Mucosa of descending colon (tissue), 3 donors: ENCODE data around the gene PDE11A. TPM values are rescaled to one million over a fixed set of nuclear protein-coding genes. Genes with fewer than 3 reads are reported as not detected.

Experiments used
- ATAC-seq: fragments of 200-7000 bp; cut with Tn5 transposase; one replicate; pipeline ENCODE4 v1.9.1; 2020; ENCODE audit warnings: mild to moderate bottlenecking, moderate library complexity
- DNase-seq, 3 donors: peaks; one replicate each; pipeline ENCODE4 v3.0.0-alpha.2; 2020
- H3K36me3 ChIP-seq: fragments of 200-600 bp; one replicate; pipeline ENCODE4 v1.8.0; 2021; ENCODE audit warnings: low read depth, mild to moderate bottlenecking
- H3K4me1 ChIP-seq: fragments of 200-600 bp; one replicate; pipeline ENCODE4 v1.8.0; 2021; ENCODE audit warnings: low read depth, mild to moderate bottlenecking
- H3K4me3 ChIP-seq: fragments of 200-600 bp; one replicate; pipeline ENCODE4 v1.8.0; 2021; ENCODE audit warnings: mild to moderate bottlenecking
- H3K9me3 ChIP-seq: fragments of 200-600 bp; one replicate; pipeline ENCODE4 v1.8.0; 2021; ENCODE audit warnings: mild to moderate bottlenecking
- CTCF ChIP-seq: fragments of 200-600 bp; IDR thresholded peaks from one replicate; pipeline ENCODE4 v1.8.0; 2022; ENCODE audit warnings: antibody characterized with exemption, mild to moderate bottlenecking
- intact Hi-C, 2 donors: fragments of 100-400 bp; cut with DNase I in 1 of 2; cut with micrococcal nuclease in 1 of 2; formaldehyde crosslinking; loops; one replicate each; pipeline versions ENCODE4 v1.11.0 to v1.11.1; 2022; cut with DNase I, micrococcal nuclease
- total RNA-seq, 3 donors: library from RNA; stranded (reverse); fragmentation: NEBNext Ultra II Directional in 2 of 3; extraction: Animal tissue kit (Norgen Biotek cat#: 25700) in 2 of 3; gene quantifications; one replicate each; pipeline versions ENCODE4 v1.2.1 to v1.2.4, GENCODE V29; 2021 to 2023
- donor health status: DM: no; HTN: no; CAD: no; lungs with moderate emphysema.
- donor health status: DM: no; HTN: no; CAD: no.
- donor health status: DM: no; HTN: yes; CAD: no.

The PDE11A gene
- total RNA-seq, 3 donors from 2014 or later, result 1.0 to 3.2 (median 2.7) TPM

- Histone ChIP-seq H3K4me1 (no peaks in the 10 kb centered on the region), H3K4me3 (no peak overlapping the region), H3K36me3 (no peaks in the 10 kb centered on the region), H3K9me3 (no peaks in the 10 kb centered on the region)
- ATAC-seq (no peak), DNase-seq (no peak)
- intact Hi-C loops, result no loop called here
- TF ChIP-seq CTCF, result no peak
Measured at GRCh38 chr2:178018141-178018540, 54.4 kb downstream of the PDE11A start.

GRCh38 chr2:178016612-178017011 lies 56.0 kb downstream of the PDE11A start:
- no peaks in the 10 kb centered on the region for H3K36me3 ChIP-seq
- no peak overlapping the region for H3K4me3 ChIP-seq
- H3K9me3 ChIP-seq, result no peaks in the 10 kb centered on the region
- DNase-seq (no peak), ATAC-seq (no peak)
- intact Hi-C loops, result no loop called here
- no peaks in the 10 kb centered on the region for H3K4me1 ChIP-seq
- no peak for TF ChIP-seq CTCF

GRCh38 chr2:178012639-178013038 lies 59.9 kb downstream of the PDE11A start:
- no peak for DNase-seq
- H3K4me1 ChIP-seq, result no peaks in the 10 kb centered on the region
- no peaks in the 10 kb centered on the region for H3K36me3 ChIP-seq
- intact Hi-C loops, result no loop called here
- no peak overlapping the region for H3K4me3 ChIP-seq
- TF ChIP-seq CTCF, result no peak
- H3K9me3 ChIP-seq, result no peaks in the 10 kb centered on the region
- ATAC-seq, result no peak

- H3K9me3 ChIP-seq, result no peaks in the 10 kb centered on the region
- TF ChIP-seq CTCF, result no peak
- no peaks in the 10 kb centered on the region for H3K4me1 ChIP-seq
- no peak overlapping the region for H3K4me3 ChIP-seq
- intact Hi-C loops, result no loop called here
- H3K36me3 ChIP-seq, result no peaks in the 10 kb centered on the region
- no peak for ATAC-seq
- DNase-seq, result no peak
Measured at GRCh38 chr2:178009813-178010212, 62.8 kb downstream of the PDE11A start.

- intact Hi-C loops, result no loop called here
- H3K4me3 ChIP-seq, result no peak overlapping the region
- ATAC-seq, result peak; percentile 67
Measured at GRCh38 chr2:178008636-178009289, 63.8 kb downstream of the PDE11A start.

More at GRCh38 chr2:178008636-178009289, 63.8 kb downstream of the PDE11A start:
- DNase-seq, result peak in 2 of 3 donors; percentile 32 to 47
- no peak for TF ChIP-seq CTCF
- Histone ChIP-seq H3K9me3 (no peaks in the 10 kb centered on the region), H3K36me3 (no peaks in the 10 kb centered on the region), H3K4me1 (no peaks in the 10 kb centered on the region)
